ENCODE data around the gene NFXL1.

NFXL1 gene

DNA sequence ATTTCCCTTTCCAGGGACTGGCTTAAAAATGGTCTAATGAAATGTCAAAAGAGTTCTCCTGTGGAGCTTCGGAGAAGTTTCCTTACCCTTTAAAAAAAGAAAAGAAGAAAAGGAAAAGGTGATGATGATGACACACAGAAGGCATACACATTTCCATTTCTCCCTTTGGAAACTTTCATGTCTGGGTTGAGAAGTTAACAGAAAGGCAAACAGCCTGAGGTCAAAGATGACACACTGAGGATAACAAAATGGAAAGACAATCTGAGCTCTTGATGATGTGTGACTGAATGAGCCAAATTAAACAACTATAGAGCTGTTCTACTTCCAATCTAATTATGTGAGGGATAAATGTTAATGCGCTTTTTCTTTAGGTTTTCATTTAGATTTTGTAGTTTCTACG lies 32.2 kb downstream of the NFXL1 start:
- H3K4me3 ChIP-seq (ENCODE audit: low read length), result no peak overlapping the region
- H3K9ac ChIP-seq (ENCODE audit: low read length), result no peak overlapping the region
- H3K36me3 ChIP-seq (ENCODE audit: control insufficient read depth, insufficient read depth, low read length, severe bottlenecking), result peaks cover 72% of the 10 kb centered on the region
- no peaks in the 10 kb centered on the region for H3K27me3 ChIP-seq (replicated peaks; ENCODE audit: control insufficient read depth, insufficient read depth, low read length)
- H3K9me3 ChIP-seq (ENCODE audit: control insufficient read depth, low read length), result no peaks in the 10 kb centered on the region
- peak; percentile 6 for DNase-seq (ENCODE audit: low read depth)
- peaks cover 2% of the 10 kb centered on the region for H3K4me1 ChIP-seq (ENCODE audit: control insufficient read depth, insufficient read depth, low read length)

DNA sequence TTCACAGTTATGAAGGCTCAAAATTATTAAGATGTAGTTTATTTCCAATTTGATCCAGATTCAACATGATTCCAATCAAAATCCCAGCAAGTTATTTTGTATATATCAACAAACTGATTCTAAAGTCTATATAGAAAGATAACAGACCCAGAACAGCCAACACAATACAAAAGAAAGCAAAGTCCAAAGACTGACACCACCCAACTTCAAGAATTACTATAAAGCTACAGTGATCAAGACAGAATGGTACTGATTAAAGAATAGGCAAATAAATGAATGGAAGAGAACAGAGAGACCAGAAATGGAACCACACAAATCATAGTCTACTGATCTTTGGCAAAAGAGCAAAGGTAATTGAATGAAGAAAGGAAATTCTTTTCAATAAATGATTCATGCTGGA lies 34.9 kb downstream of the NFXL1 start:
- H3K27me3 ChIP-seq (replicated peaks; ENCODE audit: control insufficient read depth, insufficient read depth, low read length), result no peaks in the 10 kb centered on the region
- H3K36me3 ChIP-seq (ENCODE audit: control insufficient read depth, insufficient read depth, low read length, severe bottlenecking), result peaks cover 54% of the 10 kb centered on the region
- peaks cover 14% of the 10 kb centered on the region for H3K4me1 ChIP-seq (ENCODE audit: control insufficient read depth, insufficient read depth, low read length)
- no peak overlapping the region for H3K9ac ChIP-seq (ENCODE audit: low read length)
- H3K4me3 ChIP-seq (ENCODE audit: low read length), result no peak overlapping the region
- DNase-seq (ENCODE audit: low read depth), result no peak
- H3K9me3 ChIP-seq (ENCODE audit: control insufficient read depth, low read length), result no peaks in the 10 kb centered on the region

DNA sequence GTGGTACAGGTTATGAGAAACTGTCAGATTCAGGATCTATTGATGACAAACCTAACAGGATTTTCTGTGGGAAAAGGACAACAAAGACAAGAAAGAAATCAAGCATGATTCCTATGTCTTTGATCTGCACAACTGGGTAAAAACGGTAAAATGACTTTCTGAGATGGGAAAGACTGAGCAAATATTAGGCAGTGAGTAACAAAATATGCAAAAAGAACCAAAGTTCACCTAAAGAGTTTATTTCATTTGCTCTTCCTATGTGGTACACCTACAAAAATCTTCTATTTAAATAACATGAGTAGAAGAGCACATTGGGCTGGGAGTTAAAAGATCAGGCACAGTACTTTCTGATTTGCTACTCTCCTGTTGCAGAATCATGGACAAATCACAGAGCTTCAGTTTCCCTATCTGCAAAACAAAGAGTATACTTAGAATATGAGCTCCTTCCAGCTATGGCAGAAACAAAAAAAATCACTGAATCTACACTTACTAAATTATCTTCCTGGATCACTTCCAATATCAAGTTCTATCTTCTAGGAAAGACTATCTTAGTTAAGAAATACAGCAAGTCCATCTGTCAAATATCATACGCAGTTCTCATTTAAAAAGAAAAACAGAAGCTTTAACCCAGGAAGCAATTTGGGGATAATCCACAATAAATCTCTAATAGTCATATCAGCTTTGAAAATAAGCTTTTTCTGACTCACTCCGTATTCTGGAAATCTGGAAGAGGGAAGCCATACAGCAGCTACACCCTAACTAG lies 37.4 kb downstream of the NFXL1 start:
- H3K9me3 ChIP-seq (ENCODE audit: control insufficient read depth, low read length), result peaks cover 10% of the 10 kb centered on the region
- no peaks in the 10 kb centered on the region for H3K27me3 ChIP-seq (replicated peaks; ENCODE audit: control insufficient read depth, insufficient read depth, low read length)
- H3K4me3 ChIP-seq (ENCODE audit: low read length), result peak overlapping the region; percentile 39
- peaks cover 14% of the 10 kb centered on the region for H3K4me1 ChIP-seq (ENCODE audit: control insufficient read depth, insufficient read depth, low read length)
- H3K9ac ChIP-seq (ENCODE audit: low read length), result no peak overlapping the region
- DNase-seq (ENCODE audit: low read depth), result no peak
- H3K36me3 ChIP-seq (ENCODE audit: control insufficient read depth, insufficient read depth, low read length, severe bottlenecking), result peaks cover 51% of the 10 kb centered on the region

DNA sequence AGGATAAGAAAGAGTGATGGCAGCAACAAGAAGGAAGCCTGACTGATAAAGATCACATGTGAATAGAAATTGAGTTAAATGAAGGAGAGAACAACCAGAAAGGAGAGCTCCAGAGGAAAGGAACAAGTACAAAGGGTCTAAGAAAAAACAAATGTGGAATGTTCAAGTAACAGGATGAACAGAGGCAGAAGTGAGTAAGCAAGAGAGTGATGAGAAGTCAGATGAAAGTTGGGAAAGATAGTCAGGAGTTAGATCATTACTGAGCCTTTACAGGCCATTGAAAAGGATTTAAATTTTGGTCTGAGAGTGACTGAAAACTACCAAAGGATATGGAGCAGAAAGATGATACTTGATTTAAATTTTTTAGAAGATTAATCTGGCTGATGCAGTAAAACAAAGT lies 38.1 kb downstream of the NFXL1 start:
- Histone ChIP-seq H3K9ac (ENCODE audit: low read length) (no peak overlapping the region), H3K4me3 (ENCODE audit: low read length) (peak overlapping the region; percentile 39), H3K4me1 (ENCODE audit: control insufficient read depth, insufficient read depth, low read length) (peaks cover 14% of the 10 kb centered on the region), H3K36me3 (ENCODE audit: control insufficient read depth, insufficient read depth, low read length, severe bottlenecking) (peaks cover 51% of the 10 kb centered on the region), H3K27me3 (replicated peaks; ENCODE audit: control insufficient read depth, insufficient read depth, low read length) (no peaks in the 10 kb centered on the region), H3K9me3 (ENCODE audit: control insufficient read depth, low read length) (peaks cover 10% of the 10 kb centered on the region)
- DNase-seq (ENCODE audit: low read depth), result peak; percentile 34

DNA sequence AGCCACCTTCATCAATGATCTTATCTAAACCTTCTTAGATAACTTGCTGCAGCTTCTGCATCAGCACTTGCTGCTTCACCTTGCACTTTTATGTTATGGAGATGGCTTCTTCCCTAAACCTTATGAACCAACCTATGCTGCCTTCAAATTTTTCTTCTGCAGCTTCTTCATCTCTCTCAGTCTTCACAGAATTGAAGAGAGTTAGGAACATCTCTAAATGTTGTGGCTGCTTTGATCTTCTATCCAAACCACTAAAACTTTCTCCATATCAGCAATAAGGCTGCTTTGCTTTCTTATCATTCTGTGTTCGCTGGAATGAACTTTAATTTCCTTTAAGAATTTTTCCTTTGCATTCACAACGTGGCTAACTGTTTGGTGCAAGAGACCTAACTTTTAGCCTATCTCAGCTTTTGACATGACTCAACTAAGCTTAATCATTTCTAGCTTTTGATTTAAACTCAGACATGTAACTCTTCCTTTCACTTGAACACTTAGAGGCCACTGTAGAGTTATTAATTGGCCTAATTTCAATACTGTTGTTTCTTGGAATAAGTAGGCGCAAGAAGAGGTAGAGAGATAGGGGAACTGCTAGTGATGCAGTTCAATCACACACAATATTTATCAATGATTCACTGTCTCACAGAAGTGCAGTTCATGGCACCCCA lies 40.4 kb downstream of the NFXL1 start:
- peaks cover 46% of the 10 kb centered on the region for H3K36me3 ChIP-seq (ENCODE audit: control insufficient read depth, insufficient read depth, low read length, severe bottlenecking)
- H3K27me3 ChIP-seq (replicated peaks; ENCODE audit: control insufficient read depth, insufficient read depth, low read length), result no peaks in the 10 kb centered on the region
- H3K9me3 ChIP-seq (ENCODE audit: control insufficient read depth, low read length), result peaks cover 10% of the 10 kb centered on the region
- no peak overlapping the region for H3K4me3 ChIP-seq (ENCODE audit: low read length)
- H3K4me1 ChIP-seq (ENCODE audit: control insufficient read depth, insufficient read depth, low read length), result peaks cover 14% of the 10 kb centered on the region
- H3K9ac ChIP-seq (ENCODE audit: low read length), result no peak overlapping the region
- no peak for DNase-seq (ENCODE audit: low read depth)

DNA sequence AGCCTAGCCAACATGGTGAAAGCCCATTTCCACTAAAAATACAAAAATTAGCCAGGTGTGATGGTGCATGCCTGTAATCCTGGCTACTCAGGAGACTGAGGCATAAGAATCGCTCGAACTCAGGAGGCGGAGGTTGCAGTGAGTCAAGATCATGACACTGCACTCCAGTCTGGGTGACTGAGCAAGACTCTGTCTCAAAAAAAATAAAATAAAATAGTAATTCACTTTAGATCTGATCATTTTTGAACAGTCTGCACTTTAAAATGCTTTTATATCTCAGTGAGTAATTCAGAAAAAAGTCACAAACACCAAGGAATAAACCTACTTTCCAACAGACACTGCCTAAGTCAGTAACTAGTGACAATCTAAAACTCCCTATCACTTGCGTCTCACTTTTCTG lies 50.9 kb downstream of the NFXL1 start:
- Histone ChIP-seq H3K9ac (ENCODE audit: low read length) (no peak overlapping the region), H3K4me1 (ENCODE audit: control insufficient read depth, insufficient read depth, low read length) (peaks cover 22% of the 10 kb centered on the region), H3K9me3 (ENCODE audit: control insufficient read depth, low read length) (no peaks in the 10 kb centered on the region), H3K36me3 (ENCODE audit: control insufficient read depth, insufficient read depth, low read length, severe bottlenecking) (peaks cover 6% of the 10 kb centered on the region), H3K4me3 (ENCODE audit: low read length) (no peak overlapping the region), H3K27me3 (replicated peaks; ENCODE audit: control insufficient read depth, insufficient read depth, low read length) (no peaks in the 10 kb centered on the region)
- no peak for DNase-seq (ENCODE audit: low read depth)

DNA sequence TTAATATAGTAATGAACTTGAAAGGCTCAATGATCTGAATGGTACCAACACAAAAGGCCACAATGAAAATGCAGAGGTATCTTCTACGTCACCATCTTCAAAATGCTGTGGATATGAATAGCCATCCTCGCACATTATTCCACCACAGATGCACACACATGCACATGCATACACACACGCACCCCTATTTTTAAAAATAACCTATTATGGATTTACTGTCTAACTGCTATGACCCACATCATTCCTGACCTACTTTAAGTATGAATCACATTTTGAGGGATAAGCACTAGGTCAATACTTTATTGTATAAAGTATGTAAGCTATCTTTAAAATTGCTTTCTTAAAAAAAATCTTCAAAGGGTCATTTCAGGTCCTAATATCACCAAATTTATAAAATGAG lies 52.1 kb downstream of the NFXL1 start:
- peak overlapping the region; percentile 48 for H3K4me3 ChIP-seq (ENCODE audit: low read length)
- no peak overlapping the region for H3K9ac ChIP-seq (ENCODE audit: low read length)
- H3K4me1 ChIP-seq (ENCODE audit: control insufficient read depth, insufficient read depth, low read length), result peaks cover 22% of the 10 kb centered on the region
- no peaks in the 10 kb centered on the region for H3K9me3 ChIP-seq (ENCODE audit: control insufficient read depth, low read length)
- peak; percentile 53 for DNase-seq (ENCODE audit: low read depth)
- peaks cover 6% of the 10 kb centered on the region for H3K36me3 ChIP-seq (ENCODE audit: control insufficient read depth, insufficient read depth, low read length, severe bottlenecking)
- no peaks in the 10 kb centered on the region for H3K27me3 ChIP-seq (replicated peaks; ENCODE audit: control insufficient read depth, insufficient read depth, low read length)

DNA sequence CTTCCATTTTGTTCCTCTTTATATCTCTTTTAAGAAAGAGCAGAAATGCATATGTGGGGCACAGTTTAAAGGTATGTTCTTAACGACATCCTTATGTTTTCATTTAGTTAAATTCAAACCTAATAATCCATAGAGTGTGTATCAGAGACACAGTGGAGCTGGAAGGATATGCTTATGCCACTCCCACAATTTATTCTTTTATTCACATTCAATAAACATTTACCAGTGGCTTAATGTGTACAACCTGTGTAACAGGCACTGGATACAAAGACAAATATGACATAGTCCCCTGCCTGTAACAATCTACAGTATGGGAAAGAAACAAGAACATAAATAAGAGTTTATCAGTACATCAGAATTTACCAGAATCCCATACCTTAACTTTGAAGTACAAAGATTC lies 54.1 kb downstream of the NFXL1 start:
- no peak for DNase-seq (ENCODE audit: low read depth)
- Histone ChIP-seq H3K9me3 (ENCODE audit: control insufficient read depth, low read length) (no peaks in the 10 kb centered on the region), H3K27me3 (replicated peaks; ENCODE audit: control insufficient read depth, insufficient read depth, low read length) (no peaks in the 10 kb centered on the region), H3K4me1 (ENCODE audit: control insufficient read depth, insufficient read depth, low read length) (peaks cover 31% of the 10 kb centered on the region), H3K9ac (ENCODE audit: low read length) (no peak overlapping the region), H3K4me3 (ENCODE audit: low read length) (no peak overlapping the region), H3K36me3 (ENCODE audit: control insufficient read depth, insufficient read depth, low read length, severe bottlenecking) (peaks cover 6% of the 10 kb centered on the region)

DNA sequence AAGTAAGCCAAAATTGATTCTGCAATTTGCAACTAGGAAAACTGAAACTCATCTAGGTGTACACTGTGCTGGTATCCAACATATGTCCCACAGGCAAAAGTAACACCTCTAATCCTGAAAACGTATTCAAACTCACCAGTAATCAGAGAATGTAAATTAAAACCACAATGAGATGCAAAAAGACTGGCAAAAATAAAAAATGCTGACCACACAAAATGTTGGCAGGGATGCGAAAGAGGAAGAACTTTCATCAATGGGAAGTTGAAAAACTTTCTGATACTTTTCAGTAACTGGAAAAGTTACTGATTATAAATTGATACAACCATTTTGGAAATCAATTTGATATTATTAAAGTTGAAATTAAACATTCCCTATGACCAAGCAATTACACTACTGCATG lies 56.4 kb downstream of the NFXL1 start:
- H3K4me1 ChIP-seq (ENCODE audit: control insufficient read depth, insufficient read depth, low read length), result peaks cover 39% of the 10 kb centered on the region
- peaks cover 12% of the 10 kb centered on the region for H3K36me3 ChIP-seq (ENCODE audit: control insufficient read depth, insufficient read depth, low read length, severe bottlenecking)
- H3K9ac ChIP-seq (ENCODE audit: low read length), result no peak overlapping the region
- DNase-seq (ENCODE audit: low read depth), result no peak
- no peaks in the 10 kb centered on the region for H3K27me3 ChIP-seq (replicated peaks; ENCODE audit: control insufficient read depth, insufficient read depth, low read length)
- no peak overlapping the region for H3K4me3 ChIP-seq (ENCODE audit: low read length)
- peaks cover 6% of the 10 kb centered on the region for H3K9me3 ChIP-seq (ENCODE audit: control insufficient read depth, low read length)

DNA sequence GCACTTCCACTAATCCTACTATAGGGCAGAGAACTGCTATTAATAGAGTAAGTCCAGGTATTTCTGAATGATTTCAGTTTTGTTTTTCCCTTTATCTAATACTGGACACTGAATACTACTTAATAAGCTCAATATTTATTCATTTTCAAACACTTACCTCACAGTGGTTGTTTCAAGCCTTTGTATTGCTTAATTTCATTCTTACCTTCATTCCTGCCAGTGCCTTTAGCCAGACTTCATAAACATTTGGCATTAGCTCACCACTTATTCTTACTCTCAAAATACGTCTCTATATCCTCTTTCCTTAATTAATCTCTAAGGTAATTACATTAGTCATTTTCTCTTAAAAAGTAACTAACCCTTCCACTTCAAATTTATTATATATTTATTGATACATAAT lies 57.7 kb downstream of the NFXL1 start:
- H3K27me3 ChIP-seq (replicated peaks; ENCODE audit: control insufficient read depth, insufficient read depth, low read length), result no peaks in the 10 kb centered on the region
- no peak for DNase-seq (ENCODE audit: low read depth)
- H3K4me1 ChIP-seq (ENCODE audit: control insufficient read depth, insufficient read depth, low read length), result peaks cover 39% of the 10 kb centered on the region
- no peak overlapping the region for H3K4me3 ChIP-seq (ENCODE audit: low read length)
- peaks cover 6% of the 10 kb centered on the region for H3K9me3 ChIP-seq (ENCODE audit: control insufficient read depth, low read length)
- peaks cover 12% of the 10 kb centered on the region for H3K36me3 ChIP-seq (ENCODE audit: control insufficient read depth, insufficient read depth, low read length, severe bottlenecking)
- no peak overlapping the region for H3K9ac ChIP-seq (ENCODE audit: low read length)

DNA sequence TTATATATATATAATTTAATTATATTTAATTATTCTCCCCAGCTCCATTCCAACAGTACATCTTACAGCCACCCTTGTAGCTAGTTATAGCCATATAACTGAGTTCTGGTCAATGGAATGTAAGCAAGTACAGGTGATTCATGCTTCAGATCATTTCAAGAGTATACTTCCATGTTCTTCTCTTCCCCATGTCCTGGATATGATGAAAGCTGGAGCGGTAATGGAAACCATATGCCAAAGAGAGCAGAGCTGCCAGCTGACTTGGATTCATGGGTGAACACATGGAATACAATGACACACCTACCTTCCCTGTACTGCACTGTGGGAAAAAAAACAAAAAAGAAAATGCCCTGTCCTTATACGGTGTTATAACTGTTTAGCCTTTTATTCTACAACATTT lies 59.0 kb downstream of the NFXL1 start:
- H3K4me3 ChIP-seq (ENCODE audit: low read length), result no peak overlapping the region
- H3K4me1 ChIP-seq (ENCODE audit: control insufficient read depth, insufficient read depth, low read length), result peaks cover 51% of the 10 kb centered on the region
- no peak overlapping the region for H3K9ac ChIP-seq (ENCODE audit: low read length)
- peaks cover 6% of the 10 kb centered on the region for H3K9me3 ChIP-seq (ENCODE audit: control insufficient read depth, low read length)
- no peaks in the 10 kb centered on the region for H3K27me3 ChIP-seq (replicated peaks; ENCODE audit: control insufficient read depth, insufficient read depth, low read length)
- no peak for DNase-seq (ENCODE audit: low read depth)
- H3K36me3 ChIP-seq (ENCODE audit: control insufficient read depth, insufficient read depth, low read length, severe bottlenecking), result peaks cover 20% of the 10 kb centered on the region

All from adipocyte (in vitro differentiated cells).